OCI-LY3 (cell line): ENCODE results near the gene CATSPERZ.

Experiments used
- H2AFZ ChIP-seq: fragments of 200-600, 300-600 bp; shearing (Covaris generic); 2 replicates; pipeline ENCODE4 v1.6.0; 2014; ENCODE audit warnings: antibody characterized with exemption, low read depth, low read length
- H3K27ac ChIP-seq: fragments of 200-600, 300-600 bp; sonication (generic); 2 replicates; pipeline ENCODE4 v1.5.1; 2014; ENCODE audit warnings: mild to moderate bottlenecking, low read length, moderate library complexity, mixed read lengths
- H3K27me3 ChIP-seq: fragments of 200-600, 300-600 bp; sonication (generic); 2 replicates; pipeline ENCODE4 v1.6.1; 2014; ENCODE audit warnings: low read depth, low read length, mixed read lengths
- H3K36me3 ChIP-seq: fragments of 200-600, 300-600 bp; sonication (generic); replicated peaks from 2 replicates; pipeline ENCODE3; 2014; ENCODE audit warnings: low read depth, low read length, mixed read lengths
- H3K4me1 ChIP-seq: fragments of 300-600, 200-600 bp; sonication (generic); 2 replicates; pipeline ENCODE4 v1.6.1; 2014; ENCODE audit warnings: low read length, mixed read lengths
- H3K4me2 ChIP-seq: fragments of 200-600, 300-600 bp; sonication (generic); 2 replicates; pipeline ENCODE4 v1.6.1; 2014; ENCODE audit warnings: low read length, mixed read lengths
- H3K4me3 ChIP-seq: fragments of 300-600, 200-600 bp; sonication (generic); 2 replicates; pipeline ENCODE4 v1.5.1; 2014; ENCODE audit warnings: antibody characterized with exemption, mild to moderate bottlenecking, low read length, moderate library complexity
- H3K79me2 ChIP-seq: fragments of 300-600, 200-600 bp; shearing (Covaris generic); 2 replicates; pipeline ENCODE4 v1.6.1; 2014; ENCODE audit warnings: mild to moderate bottlenecking, low read length, mixed read lengths
- H3K9ac ChIP-seq: fragments of 300-600, 200-600 bp; shearing (Covaris generic); 2 replicates; pipeline ENCODE4 v1.6.0; 2014; ENCODE audit warnings: mild to moderate bottlenecking, low read length, moderate library complexity
- H3K9me3 ChIP-seq: fragments of 200-600, 300-600 bp; shearing (Covaris generic); 2 replicates; pipeline ENCODE4 v1.6.1; 2014; ENCODE audit warnings: low read length, mixed read lengths; ENCODE audit not compliant: insufficient read depth
- H4K20me1 ChIP-seq: fragments of 200-600, 300-600 bp; sonication (generic); 2 replicates; pipeline ENCODE4 v1.6.1; 2016; ENCODE audit warnings: low read length, mixed read lengths; ENCODE audit not compliant: insufficient read depth
- CTCF ChIP-seq: fragments of 200-600, 300-600 bp; sonication (generic); IDR thresholded peaks from 2 replicates; pipeline ENCODE4 v1.5.1; 2014; ENCODE audit warnings: antibody characterized with exemption, low read length, low read depth
- EZH2phosphoT487 ChIP-seq: fragments of 200-600 bp; shearing (Covaris generic); IDR thresholded peaks from 2 replicates; pipeline ENCODE4 v1.6.1; 2018; ENCODE audit warnings: antibody characterized with exemption, mixed run types, low read depth

CATSPERZ gene

DNA sequence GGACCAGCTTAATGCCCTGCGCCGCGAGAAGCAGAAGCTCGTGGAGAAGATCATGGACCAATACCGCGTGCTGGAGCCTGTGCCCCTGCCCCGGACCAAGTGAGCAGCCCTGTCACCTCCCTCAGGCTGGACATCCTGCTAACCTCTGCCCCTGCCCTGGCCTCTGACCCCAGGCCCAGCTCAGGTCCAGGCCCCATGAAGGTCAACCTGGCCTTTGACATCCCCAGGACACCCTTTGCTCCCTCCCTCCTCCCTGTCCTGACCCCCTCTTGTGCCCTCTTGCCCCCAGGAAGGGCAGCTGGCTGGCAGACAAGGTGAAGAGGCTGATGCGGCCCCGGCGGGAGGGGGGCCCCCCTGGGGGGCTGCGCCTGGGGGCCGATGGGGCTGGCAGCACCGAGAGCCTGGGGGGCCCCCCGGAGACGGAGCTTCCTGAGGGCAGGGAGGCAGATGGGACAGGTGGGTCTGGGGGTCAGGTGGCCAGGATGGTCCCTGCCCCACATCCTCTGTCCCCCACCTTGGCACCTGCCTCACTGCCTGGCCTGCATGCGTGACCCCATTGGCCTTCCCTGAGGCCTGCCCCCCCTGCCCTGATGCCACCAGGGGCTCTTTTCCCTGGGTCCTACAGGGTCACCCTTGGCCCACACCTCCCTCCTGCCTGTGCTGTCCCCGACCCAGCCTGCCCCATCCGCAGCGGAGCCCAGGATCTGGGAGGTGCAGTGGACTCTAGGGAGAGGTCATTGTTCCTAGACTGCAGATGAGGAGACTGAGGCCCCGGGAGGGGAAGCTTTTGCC lies 53.8 kb downstream of the CATSPERZ start:
- Histone ChIP-seq H3K4me3 (no peak overlapping the region), H3K9ac (no peak overlapping the region), H3K4me1 (peaks cover 20% of the 10 kb centered on the region), H3K9me3 (no peaks in the 10 kb centered on the region), H3K4me2 (no peak overlapping the region), H3K27ac (no peak overlapping the region), H4K20me1 (no peaks in the 10 kb centered on the region), H3K79me2 (no peaks in the 10 kb centered on the region), H3K36me3 (peaks cover 28% of the 10 kb centered on the region), H2AFZ (no peak overlapping the region), H3K27me3 (no peaks in the 10 kb centered on the region)
- TF ChIP-seq CTCF (no peak), EZH2phosphoT487 (no peak)
